Prostate gland (tissue), 2 donors: ENCODE results near the gene CHCHD6. TPM values are rescaled to one million over a fixed set of nuclear protein-coding genes. Genes with fewer than 3 reads are reported as not detected.

Experiments
- DNase-seq: peaks from one replicate; pipeline ENCODE4 v3.0.0-alpha.2; 2019; ENCODE audit warnings: low spot score
- H3K27ac ChIP-seq, 2 donors: fragments of 200-600 bp; sonication (generic); 2 replicates each; pipeline ENCODE4 v1.5.1; 2017 to 2019
- H3K27me3 ChIP-seq: fragments of 200-600 bp; sonication (generic); replicated peaks from 2 replicates; pipeline ENCODE4 v1.5.1; 2019; ENCODE audit not compliant: insufficient read depth
- H3K36me3 ChIP-seq, 2 donors: fragments of 200-600 bp; sonication (generic); 1 replicate in 1 of 2; 2 replicates in 1 of 2; pipeline versions ENCODE4 v1.5.1 to v1.8.1; 2017 to 2019
- H3K4me1 ChIP-seq: fragments of 200-600 bp; sonication (generic); replicated peaks from 2 replicates; pipeline ENCODE4 v1.5.1; 2019
- H3K4me3 ChIP-seq, 2 donors: fragments of 200-600 bp; sonication (generic); 2 replicates each; pipeline ENCODE4 v1.5.1; 2017 to 2019
- H3K9me3 ChIP-seq: fragments of 200-600 bp; sonication (generic); 2 replicates; pipeline ENCODE4 v1.5.1; 2017
- POLR2A ChIP-seq: fragments of 450-650 bp; IDR thresholded peaks from one replicate; pipeline ENCODE4 v1.6.1; 2016; ENCODE audit warnings: antibody characterized with exemption, mild to moderate bottlenecking
- POLR2AphosphoS5 ChIP-seq: sonication (generic); formaldehyde crosslinking; IDR thresholded peaks from one replicate; pipeline ENCODE4 v1.6.1; 2017; ENCODE audit warnings: antibody characterized with exemption
- WGBS: methylation state at CpG from one replicate; pipeline ENCODE4 v1.1.5; 2018; 5-methylcytosine and 5-hydroxymethylcytosine counted together
- intact Hi-C: fragments of 100-400 bp; cut with DNase I; formaldehyde crosslinking; loops from one replicate; pipeline ENCODE4 v1.14.2; 2022
- total RNA-seq, 2 donors: library from RNA; depleted of rRNA; stranded (reverse); fragments of >200 nt; gene quantifications; one replicate each; pipeline ENCODE4 v1.1.0, GENCODE V29; 2016
- TF ChIP-seq, protein P1 (sequence below), 4 experiments: fragments of 200-600 bp in 2 of 4; fragments of 450-650 bp in 2 of 4; sonication (generic) in 2 of 4; IDR thresholded peaks; 1 replicate in 3 of 4; 2 replicates in 1 of 4; pipeline ENCODE4 v1.5.1; 2016 to 2019; ENCODE audit warnings: antibody characterized with exemption in 4 of 4, mild to moderate bottlenecking in 2 of 4, moderate library complexity in 2 of 4

CHCHD6 gene
- total RNA-seq, 2 donors from 2014 or later, result 13.9 to 34.4 TPM

DNA sequence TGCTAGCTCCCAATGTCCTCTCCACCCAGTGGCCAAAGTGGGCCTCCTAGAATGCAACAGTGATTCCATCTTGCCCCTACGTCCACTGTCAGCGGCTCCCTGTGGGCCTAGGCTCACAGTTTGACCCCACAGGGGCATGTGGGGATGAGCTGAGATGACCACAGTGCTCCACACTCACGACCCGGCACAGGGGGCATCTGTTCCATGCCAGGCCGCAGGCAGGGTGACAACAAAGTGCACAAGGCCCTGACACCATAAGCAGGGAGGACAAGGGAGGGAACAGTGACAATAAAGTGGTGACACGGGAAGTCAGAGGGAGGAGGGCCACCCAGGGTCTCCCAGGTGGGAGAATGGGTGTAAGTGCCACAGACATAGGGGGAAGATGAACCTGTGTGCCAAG lies 273.8 kb downstream of the CHCHD6 start:
- no peak for TF ChIP-seq POLR2A
- TF ChIP-seq, protein P1, sequence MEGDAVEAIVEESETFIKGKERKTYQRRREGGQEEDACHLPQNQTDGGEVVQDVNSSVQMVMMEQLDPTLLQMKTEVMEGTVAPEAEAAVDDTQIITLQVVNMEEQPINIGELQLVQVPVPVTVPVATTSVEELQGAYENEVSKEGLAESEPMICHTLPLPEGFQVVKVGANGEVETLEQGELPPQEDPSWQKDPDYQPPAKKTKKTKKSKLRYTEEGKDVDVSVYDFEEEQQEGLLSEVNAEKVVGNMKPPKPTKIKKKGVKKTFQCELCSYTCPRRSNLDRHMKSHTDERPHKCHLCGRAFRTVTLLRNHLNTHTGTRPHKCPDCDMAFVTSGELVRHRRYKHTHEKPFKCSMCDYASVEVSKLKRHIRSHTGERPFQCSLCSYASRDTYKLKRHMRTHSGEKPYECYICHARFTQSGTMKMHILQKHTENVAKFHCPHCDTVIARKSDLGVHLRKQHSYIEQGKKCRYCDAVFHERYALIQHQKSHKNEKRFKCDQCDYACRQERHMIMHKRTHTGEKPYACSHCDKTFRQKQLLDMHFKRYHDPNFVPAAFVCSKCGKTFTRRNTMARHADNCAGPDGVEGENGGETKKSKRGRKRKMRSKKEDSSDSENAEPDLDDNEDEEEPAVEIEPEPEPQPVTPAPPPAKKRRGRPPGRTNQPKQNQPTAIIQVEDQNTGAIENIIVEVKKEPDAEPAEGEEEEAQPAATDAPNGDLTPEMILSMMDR (IDR thresholded peaks at IDR 0.05), result no peak
- TF ChIP-seq POLR2AphosphoS5, result no peak
- 85% methylated on average over 6 of the region's 6 CpGs for WGBS
- Histone ChIP-seq H3K4me3 (no peak overlapping the region), H3K27ac (no peak overlapping the region), H3K27me3 (no peaks in the 10 kb centered on the region), H3K36me3 (no peaks in the 10 kb centered on the region), H3K4me1 (peaks cover 5% of the 10 kb centered on the region), H3K9me3 (no peaks in the 10 kb centered on the region)
- no peak for DNase-seq
- intact Hi-C loops, result no loop called here

DNA sequence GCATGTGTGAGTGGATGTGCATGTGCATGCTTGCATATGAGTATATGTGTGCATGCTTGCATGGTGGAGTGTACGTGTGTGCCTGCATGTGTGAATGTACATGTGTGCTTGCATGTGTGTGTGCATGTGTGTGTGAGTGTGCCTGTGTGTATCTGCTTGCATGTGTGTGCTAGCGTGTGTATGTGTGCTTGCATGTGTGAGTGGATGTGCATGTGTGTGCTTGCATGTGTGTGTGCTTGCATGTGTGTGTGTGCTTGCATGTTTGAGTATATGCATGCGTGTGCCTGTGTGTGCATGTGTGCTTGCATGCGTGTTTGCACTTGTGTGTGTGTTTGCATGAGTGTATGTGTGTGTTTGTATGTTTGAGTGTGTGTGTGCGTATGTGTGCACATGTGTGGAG lies 274.3 kb downstream of the CHCHD6 start:
- no peak overlapping the region for H3K27ac ChIP-seq
- TF ChIP-seq POLR2A (no peak), POLR2AphosphoS5 (no peak)
- TF ChIP-seq, protein P1 (IDR thresholded peaks at IDR 0.05), result no peak
- 89% methylated on average over 5 of the region's 5 CpGs for WGBS
- no peaks in the 10 kb centered on the region for H3K9me3 ChIP-seq
- H3K4me1 ChIP-seq, result peaks cover 5% of the 10 kb centered on the region
- no peaks in the 10 kb centered on the region for H3K36me3 ChIP-seq
- intact Hi-C loops, result no loop called here
- DNase-seq, result no peak
- no peak overlapping the region for H3K4me3 ChIP-seq
- no peaks in the 10 kb centered on the region for H3K27me3 ChIP-seq

DNA sequence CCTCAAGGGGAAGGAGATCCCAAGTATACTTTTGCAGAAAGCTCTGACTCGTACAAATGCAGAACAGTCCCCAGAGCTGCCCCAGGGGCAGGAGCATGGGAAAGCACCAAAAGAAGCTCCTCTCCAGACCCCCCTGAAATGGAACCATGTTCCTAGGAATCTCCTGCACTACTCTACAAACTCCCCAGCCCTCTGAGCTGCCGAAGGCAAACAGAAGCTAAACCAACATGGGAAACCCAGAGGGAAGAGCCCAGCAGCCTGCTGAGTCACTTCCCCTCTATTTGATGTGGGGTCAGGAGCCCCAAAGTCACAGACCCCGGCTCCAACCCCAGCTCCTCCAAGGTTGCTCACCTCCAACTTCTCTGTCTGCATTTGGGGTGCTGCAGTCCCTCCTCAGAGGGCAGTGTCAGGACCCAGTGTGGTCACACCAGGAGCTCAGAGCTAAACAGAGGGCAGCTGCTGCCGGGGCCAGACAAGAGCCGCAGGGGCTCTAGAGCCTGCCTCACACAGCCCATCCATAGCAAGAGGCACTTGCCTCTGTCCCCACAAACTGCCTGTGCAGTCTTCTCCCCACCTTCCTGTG lies 275.1 kb downstream of the CHCHD6 start:
- Histone ChIP-seq H3K4me3 (no peak overlapping the region), H3K36me3 (no peaks in the 10 kb centered on the region), H3K27ac (no peak overlapping the region), H3K27me3 (no peaks in the 10 kb centered on the region), H3K4me1 (peaks cover 5% of the 10 kb centered on the region), H3K9me3 (no peaks in the 10 kb centered on the region)
- intact Hi-C loops, result no loop called here
- TF ChIP-seq, protein P1 (IDR thresholded peaks at IDR 0.05), result no peak
- TF ChIP-seq POLR2A (no peak), POLR2AphosphoS5 (no peak)
- no peak for DNase-seq
- 64% methylated on average over 5 of the region's 5 CpGs for WGBS

DNA sequence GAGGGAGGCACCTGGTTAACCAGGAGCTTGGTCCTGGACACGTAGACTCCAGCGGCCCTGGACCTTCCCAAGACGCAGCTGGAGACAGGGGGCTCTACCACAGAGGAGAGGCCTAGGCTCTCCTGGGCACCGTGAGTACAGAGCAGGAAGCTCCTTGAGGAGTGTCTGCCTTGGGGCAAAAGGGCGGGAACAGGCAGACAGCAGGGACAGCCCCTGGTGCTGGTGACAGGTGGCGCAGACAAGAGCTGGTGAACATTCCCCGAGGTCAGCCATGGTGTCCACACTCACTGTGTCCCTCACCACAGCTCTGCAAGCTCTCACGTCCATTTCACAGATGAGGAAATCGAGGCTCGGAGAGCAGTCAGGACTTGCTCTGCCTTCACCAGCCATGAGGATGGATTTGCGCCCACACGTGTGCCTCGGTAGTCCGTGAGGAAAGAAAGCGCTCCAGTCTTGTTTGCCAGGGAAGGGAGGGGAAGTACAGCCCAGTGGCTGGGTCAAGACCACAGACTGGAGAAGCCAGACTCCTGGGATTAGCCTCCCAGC lies 276.3 kb downstream of the CHCHD6 start:
- TF ChIP-seq POLR2A, result no peak
- TF ChIP-seq POLR2AphosphoS5, result no peak
- TF ChIP-seq, protein P1 (IDR thresholded peaks at IDR 0.05), result no peak
- DNase-seq, result no peak
- H3K9me3 ChIP-seq, result no peaks in the 10 kb centered on the region
- no peaks in the 10 kb centered on the region for H3K27me3 ChIP-seq
- peaks cover 5% of the 10 kb centered on the region for H3K4me1 ChIP-seq
- no peak overlapping the region for H3K27ac ChIP-seq
- H3K36me3 ChIP-seq, result no peaks in the 10 kb centered on the region
- 89% methylated on average over 15 of the region's 15 CpGs for WGBS
- intact Hi-C loops, result loop anchor here (5.0 to 10.0 kb wide), 2 partner anchors 303 to 564 kb away; no protein-coding TSS in a partner anchor
- H3K4me3 ChIP-seq, result no peak overlapping the region

DNA sequence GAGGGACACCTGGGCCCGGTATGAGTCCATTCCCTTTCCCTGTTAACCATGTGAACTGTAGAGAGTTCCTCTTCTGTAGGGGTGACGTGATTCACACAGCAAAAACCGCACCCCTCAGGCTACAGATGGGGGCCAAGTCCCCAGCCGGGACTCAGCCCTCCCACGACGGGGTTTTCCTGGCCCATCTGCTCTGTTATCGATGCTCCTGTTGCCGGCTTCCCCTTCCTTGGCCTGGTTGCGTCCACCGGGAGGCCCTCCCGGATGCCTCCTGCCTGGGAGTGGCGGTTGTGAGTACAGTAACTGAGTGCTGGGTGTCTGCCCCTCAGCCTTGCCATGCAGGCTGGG lies 278.1 kb downstream of the CHCHD6 start:
- no peaks in the 10 kb centered on the region for H3K27me3 ChIP-seq
- H3K9me3 ChIP-seq, result no peaks in the 10 kb centered on the region
- intact Hi-C loops, result loop anchor here (2.0 to 10.0 kb wide), 3 partner anchors 229 to 563 kb away; no protein-coding TSS in a partner anchor
- no peaks in the 10 kb centered on the region for H3K36me3 ChIP-seq
- DNase-seq, result no peak
- WGBS, result 6% methylated on average over 12 of the region's 12 CpGs
- no peak for TF ChIP-seq POLR2AphosphoS5
- TF ChIP-seq, protein P1 (IDR thresholded peaks at IDR 0.05), result no peak
- TF ChIP-seq POLR2A, result no peak
- peaks cover 5% of the 10 kb centered on the region for H3K4me1 ChIP-seq
- H3K27ac ChIP-seq, result no peak overlapping the region
- peak overlapping the region; percentile 23 to 38 for H3K4me3 ChIP-seq
